HL-60 (cell line): ENCODE data around the gene CAVIN2.

Source experiments
- GABPA ChIP-seq: IDR thresholded peaks from 2 replicates; pipeline ENCODE4 v1.6.1; 2012; ENCODE audit warnings: low read depth
- POLR2AphosphoS5 ChIP-seq: IDR thresholded peaks from 2 replicates; pipeline ENCODE4 v1.6.1; 2012; ENCODE audit warnings: low read depth
- TF ChIP-seq, protein P1 (sequence below): IDR thresholded peaks from one replicate; pipeline ENCODE4 v1.5.1; 2011; ENCODE audit warnings: low read length, control low read depth, inconsistent platforms; ENCODE audit not compliant: insufficient read depth

DNA sequence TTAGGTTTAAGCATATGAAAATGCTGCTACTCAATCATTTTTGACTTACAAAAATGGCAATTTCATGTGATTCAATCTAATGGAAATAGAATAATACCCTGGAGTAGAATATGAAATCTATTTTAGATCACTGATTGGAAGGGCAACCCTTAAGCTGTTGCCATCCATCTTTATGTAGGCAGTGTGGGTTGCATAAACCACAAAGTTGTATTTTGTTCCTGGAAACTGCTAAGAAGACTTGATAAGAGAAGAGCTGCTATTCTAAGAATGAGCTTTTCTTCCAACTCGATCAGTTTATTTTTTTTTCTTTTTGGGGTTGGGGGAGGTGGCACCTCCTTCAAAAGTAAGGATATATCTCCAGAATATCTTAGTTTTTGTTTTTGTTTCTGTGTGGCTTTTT is 60.2 kb downstream of the CAVIN2 start:
- TF ChIP-seq GABPA, result no peak
- TF ChIP-seq, protein P1, sequence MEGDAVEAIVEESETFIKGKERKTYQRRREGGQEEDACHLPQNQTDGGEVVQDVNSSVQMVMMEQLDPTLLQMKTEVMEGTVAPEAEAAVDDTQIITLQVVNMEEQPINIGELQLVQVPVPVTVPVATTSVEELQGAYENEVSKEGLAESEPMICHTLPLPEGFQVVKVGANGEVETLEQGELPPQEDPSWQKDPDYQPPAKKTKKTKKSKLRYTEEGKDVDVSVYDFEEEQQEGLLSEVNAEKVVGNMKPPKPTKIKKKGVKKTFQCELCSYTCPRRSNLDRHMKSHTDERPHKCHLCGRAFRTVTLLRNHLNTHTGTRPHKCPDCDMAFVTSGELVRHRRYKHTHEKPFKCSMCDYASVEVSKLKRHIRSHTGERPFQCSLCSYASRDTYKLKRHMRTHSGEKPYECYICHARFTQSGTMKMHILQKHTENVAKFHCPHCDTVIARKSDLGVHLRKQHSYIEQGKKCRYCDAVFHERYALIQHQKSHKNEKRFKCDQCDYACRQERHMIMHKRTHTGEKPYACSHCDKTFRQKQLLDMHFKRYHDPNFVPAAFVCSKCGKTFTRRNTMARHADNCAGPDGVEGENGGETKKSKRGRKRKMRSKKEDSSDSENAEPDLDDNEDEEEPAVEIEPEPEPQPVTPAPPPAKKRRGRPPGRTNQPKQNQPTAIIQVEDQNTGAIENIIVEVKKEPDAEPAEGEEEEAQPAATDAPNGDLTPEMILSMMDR, result no peak
- TF ChIP-seq POLR2AphosphoS5, result no peak
